HG02763 (cell line): ENCODE results near the gene TMED3.

Experiments used
- ATAC-seq: cut with Tn5 transposase; IDR thresholded peaks from one replicate; pipeline ENCODE4 v1.9.1; 2021; ENCODE audit warnings: mild to moderate bottlenecking, moderate library complexity; ENCODE audit not compliant: unreplicated experiment

TMED3 gene

GRCh38 chr15:79310985-79311900 is at the start of gene TMED3:
Gene TMED3 (plus strand): TSS chr15:79311112. CDS start chr15:79311250, 138 bp downstream.
- ATAC-seq = peak; percentile 93

GRCh38 chr15:79261836-79262235 is 49.1 kb upstream of the TMED3 start:
- ATAC-seq = no peak

- no peak for ATAC-seq
Measured at GRCh38 chr15:79265167-79265566, 45.7 kb upstream of the TMED3 start.

GRCh38 chr15:79265987-79266579 is 44.8 kb upstream of the TMED3 start:
- no peak for ATAC-seq

- no peak for ATAC-seq
Measured at GRCh38 chr15:79282371-79283251, 28.3 kb upstream of the TMED3 start, which contains the start of gene ANKRD34C. Gene ANKRD34C (plus strand): TSS chr15:79282722. CDS start chr15:79293285, 10,563 bp downstream.

GRCh38 chr15:79283252-79284048 is 27.5 kb upstream of the TMED3 start:
- ATAC-seq = no peak

- no peak for ATAC-seq
Measured at GRCh38 chr15:79290642-79291275, 20.2 kb upstream of the TMED3 start.

- ATAC-seq = no peak
Measured at GRCh38 chr15:79292011-79292410, 18.9 kb upstream of the TMED3 start.

- no peak for ATAC-seq
Measured at GRCh38 chr15:79294075-79294474, 16.8 kb upstream of the TMED3 start.

GRCh38 chr15:79296583-79296982 is 14.3 kb upstream of the TMED3 start:
- no peak for ATAC-seq

- no peak for ATAC-seq
Measured at GRCh38 chr15:79299126-79299840, 11.6 kb upstream of the TMED3 start.

- no peak for ATAC-seq
Measured at GRCh38 chr15:79299841-79300235, 11.1 kb upstream of the TMED3 start.

GRCh38 chr15:79307251-79307650 is 3.7 kb upstream of the TMED3 start:
- ATAC-seq = no peak

GRCh38 chr15:79308874-79309273 is 2.0 kb upstream of the TMED3 start:
- ATAC-seq = no peak

- ATAC-seq = no peak
Measured at GRCh38 chr15:79310612-79310984, 314 bp upstream of the TMED3 start.

GRCh38 chr15:79311901-79312553 is 1.1 kb downstream of the TMED3 start:
- ATAC-seq = no peak

- no peak for ATAC-seq
Measured at GRCh38 chr15:79314186-79314585, 3.3 kb downstream of the TMED3 start.

- ATAC-seq = no peak
Measured at GRCh38 chr15:79314811-79315210, 3.9 kb downstream of the TMED3 start.
